Smooth muscle cell (in vitro differentiated cells): ENCODE measurements around the gene PCDHA9. TPM values are rescaled to one million over a fixed set of nuclear protein-coding genes. Genes with fewer than 3 reads are reported as not detected.
"Not testable (repeated sequence)": the region's sequence is repeated elsewhere in the genome, so short reads cannot be mapped to it uniquely, and the experiment has no call there.

Experiments used
- DNase-seq: peaks from one replicate; lab custom pipeline; 2025; ENCODE audit not compliant: unreplicated experiment; lab: John Stamatoyannopoulos, UW
- H2AFZ ChIP-seq: fragments of 200-600 bp; sonication (generic); 2 replicates; pipeline ENCODE4 v1.6.0; 2016; ENCODE audit warnings: antibody characterized with exemption, low read depth, mild to moderate bottlenecking
- H3F3A ChIP-seq: fragments of 200-600 bp; sonication (generic); 2 replicates; pipeline ENCODE4 v1.6.0; 2017; ENCODE audit warnings: antibody characterized with exemption, low read depth
- H3K27ac ChIP-seq: fragments of 200-600 bp; sonication (generic); 2 replicates; pipeline ENCODE4 v1.5.1; 2016; ENCODE audit warnings: low read depth, mild to moderate bottlenecking
- H3K27me3 ChIP-seq: fragments of 200-600 bp; sonication (generic); 2 replicates; pipeline ENCODE4 v1.6.1; 2016; ENCODE audit warnings: low read depth, mild to moderate bottlenecking
- H3K36me3 ChIP-seq: fragments of 200-600 bp; sonication (generic); 2 replicates; pipeline ENCODE4 v1.5.1; 2016; ENCODE audit warnings: low read depth
- H3K4me1 ChIP-seq: fragments of 200-600 bp; sonication (generic); 2 replicates; pipeline ENCODE4 v1.5.1; 2016; ENCODE audit warnings: low read depth
- H3K4me2 ChIP-seq: fragments of 200-600 bp; sonication (generic); 2 replicates; pipeline ENCODE4 v1.6.0; 2016; ENCODE audit warnings: mild to moderate bottlenecking
- H3K4me3 ChIP-seq: fragments of 200-600 bp; sonication (generic); 2 replicates; pipeline ENCODE4 v1.5.1; 2016; ENCODE audit warnings: mild to moderate bottlenecking
- H3K79me2 ChIP-seq: fragments of 200-600 bp; sonication (generic); 2 replicates; pipeline ENCODE4 v1.6.0; 2016; ENCODE audit warnings: low read depth, mild to moderate bottlenecking
- H3K9ac ChIP-seq: fragments of 200-600 bp; sonication (generic); 2 replicates; pipeline ENCODE4 v1.6.0; 2016; ENCODE audit warnings: low read depth
- H3K9me3 ChIP-seq: fragments of 200-600 bp; sonication (generic); replicated peaks from 2 replicates; pipeline ENCODE4 v1.5.1; 2016; ENCODE audit warnings: low read depth
- H4K20me1 ChIP-seq: fragments of 200-600 bp; sonication (generic); 2 replicates; pipeline ENCODE4 v1.6.0; 2016; ENCODE audit warnings: low read depth
- WGBS: methylation state at CpG from one replicate; pipeline ENCODE4 v1.1.7; 2016; ENCODE audit warnings: low lambda C conversion rate; 5-methylcytosine and 5-hydroxymethylcytosine counted together
- polyA plus RNA-seq: library from polyadenylated mRNA; unstranded; fragments of >200 nt; fragmentation: Nextera tagmentation; extraction: Ambion mirVana; gene quantifications from 2 replicates; pipeline ENCODE4 v1.2.1, GENCODE V29; 2016
- total RNA-seq: library from RNA; depleted of rRNA; stranded (reverse); fragments of >200 nt; gene quantifications from 2 replicates; pipeline ENCODE4 v1.2.3, GENCODE V29; 2014
- TF ChIP-seq, protein P1 (sequence below): fragments of 200-600 bp; sonication (generic); IDR thresholded peaks from 2 replicates; pipeline ENCODE4 v1.5.1; 2017; ENCODE audit warnings: borderline replicate concordance, mild to moderate bottlenecking, antibody characterized with exemption; ENCODE audit not compliant: insufficient read depth, poor library complexity, severe bottlenecking

The PCDHA9 gene
- total and polyA plus RNA-seq, 2 experiments from 2014 or later, result 0.27 to 1.7 TPM

DNA sequence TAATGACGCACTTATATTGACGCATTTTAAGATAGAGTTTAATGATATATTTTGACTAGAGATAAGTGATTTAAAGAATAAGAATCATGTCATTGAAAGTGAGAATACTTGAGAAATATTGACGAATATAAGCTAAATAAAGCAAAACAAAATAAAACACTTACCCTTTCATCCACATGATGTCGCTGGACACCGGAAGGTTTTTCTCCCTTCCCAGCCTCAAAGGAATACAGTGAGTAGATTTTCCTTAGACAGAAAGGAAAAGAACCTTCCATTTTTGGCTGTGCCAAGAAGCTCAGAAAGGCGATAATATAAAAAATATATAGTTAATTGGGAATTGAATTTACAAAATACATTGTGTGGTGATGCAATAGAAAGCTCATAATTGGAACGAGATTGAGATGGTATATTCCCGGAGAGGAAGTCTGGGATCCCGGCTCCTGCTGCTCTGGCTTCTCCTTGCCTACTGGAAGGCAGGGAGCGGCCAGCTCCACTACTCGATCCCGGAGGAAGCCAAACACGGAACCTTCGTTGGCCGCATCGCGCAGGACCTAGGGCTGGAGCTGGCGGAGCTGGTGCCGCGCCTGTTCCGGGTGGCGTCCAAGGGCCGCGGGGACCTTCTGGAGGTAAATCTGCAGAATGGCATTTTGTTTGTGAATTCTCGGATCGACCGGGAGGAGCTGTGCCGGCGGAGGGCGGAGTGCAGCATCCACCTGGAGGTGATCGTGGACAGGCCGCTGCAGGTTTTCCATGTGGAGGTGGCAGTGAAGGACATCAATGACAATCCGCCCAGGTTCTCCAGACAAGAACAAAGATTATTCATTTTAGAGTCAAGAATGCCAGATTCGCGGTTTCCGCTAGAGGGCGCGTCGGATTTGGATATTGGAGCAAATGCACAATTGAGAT lies 26.6 kb upstream of the PCDHA9 start, which contains the start of gene PCDHA5:
PCDHA5 (plus strand) TSS at position 239 of the 906 bp plus-strand sequence.
- H3K4me3 ChIP-seq, result no peak within 1 kb of the TSS
- TF ChIP-seq, protein P1, sequence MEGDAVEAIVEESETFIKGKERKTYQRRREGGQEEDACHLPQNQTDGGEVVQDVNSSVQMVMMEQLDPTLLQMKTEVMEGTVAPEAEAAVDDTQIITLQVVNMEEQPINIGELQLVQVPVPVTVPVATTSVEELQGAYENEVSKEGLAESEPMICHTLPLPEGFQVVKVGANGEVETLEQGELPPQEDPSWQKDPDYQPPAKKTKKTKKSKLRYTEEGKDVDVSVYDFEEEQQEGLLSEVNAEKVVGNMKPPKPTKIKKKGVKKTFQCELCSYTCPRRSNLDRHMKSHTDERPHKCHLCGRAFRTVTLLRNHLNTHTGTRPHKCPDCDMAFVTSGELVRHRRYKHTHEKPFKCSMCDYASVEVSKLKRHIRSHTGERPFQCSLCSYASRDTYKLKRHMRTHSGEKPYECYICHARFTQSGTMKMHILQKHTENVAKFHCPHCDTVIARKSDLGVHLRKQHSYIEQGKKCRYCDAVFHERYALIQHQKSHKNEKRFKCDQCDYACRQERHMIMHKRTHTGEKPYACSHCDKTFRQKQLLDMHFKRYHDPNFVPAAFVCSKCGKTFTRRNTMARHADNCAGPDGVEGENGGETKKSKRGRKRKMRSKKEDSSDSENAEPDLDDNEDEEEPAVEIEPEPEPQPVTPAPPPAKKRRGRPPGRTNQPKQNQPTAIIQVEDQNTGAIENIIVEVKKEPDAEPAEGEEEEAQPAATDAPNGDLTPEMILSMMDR, result no peak
- no peaks in the 10 kb centered on the region for H3F3A ChIP-seq
- no peak for DNase-seq
- no peak within 1 kb of the TSS for H2AFZ ChIP-seq
- H3K79me2 ChIP-seq, result no peaks in the 10 kb centered on the region
- H4K20me1 ChIP-seq, result no peaks in the 10 kb centered on the region
- no peaks in the 10 kb centered on the region for H3K36me3 ChIP-seq
- H3K4me2 ChIP-seq, result no peak within 1 kb of the TSS
- no peak within 1 kb of the TSS for H3K27ac ChIP-seq
- H3K9ac ChIP-seq, result no peak within 1 kb of the TSS
- no peaks in the 10 kb centered on the region for H3K4me1 ChIP-seq
- H3K9me3 ChIP-seq, result no peaks in the 10 kb centered on the region
- no peaks in the 10 kb centered on the region for H3K27me3 ChIP-seq
- 95% methylated on average over 39 of the region's 39 CpGs for WGBS

DNA sequence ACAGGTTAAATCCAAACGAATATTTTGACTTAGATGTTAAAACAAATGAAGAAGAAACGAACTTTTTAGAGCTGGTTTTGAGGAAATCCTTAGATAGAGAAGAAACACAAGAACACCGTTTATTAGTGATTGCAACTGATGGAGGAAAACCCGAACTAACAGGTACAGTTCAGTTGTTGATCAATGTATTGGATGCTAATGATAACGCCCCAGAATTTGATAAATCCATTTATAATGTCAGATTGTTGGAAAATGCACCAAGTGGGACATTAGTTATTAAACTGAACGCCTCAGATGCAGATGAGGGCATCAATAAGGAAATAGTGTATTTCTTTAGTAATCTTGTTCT lies 25.9 kb upstream of the PCDHA9 start:
- no peak overlapping the region for H3K9ac ChIP-seq
- H4K20me1 ChIP-seq, result no peaks in the 10 kb centered on the region
- no peaks in the 10 kb centered on the region for H3F3A ChIP-seq
- H3K27me3 ChIP-seq, result no peaks in the 10 kb centered on the region
- no peaks in the 10 kb centered on the region for H3K36me3 ChIP-seq
- H3K27ac ChIP-seq, result no peak overlapping the region
- DNase-seq, result no peak
- H3K4me3 ChIP-seq, result no peak overlapping the region
- WGBS, result 94% methylated on average over 6 of the region's 6 CpGs
- H2AFZ ChIP-seq, result no peak overlapping the region
- no peak overlapping the region for H3K4me2 ChIP-seq
- no peaks in the 10 kb centered on the region for H3K79me2 ChIP-seq
- H3K4me1 ChIP-seq, result no peaks in the 10 kb centered on the region
- H3K9me3 ChIP-seq, result no peaks in the 10 kb centered on the region
- TF ChIP-seq, protein P1, result no peak

DNA sequence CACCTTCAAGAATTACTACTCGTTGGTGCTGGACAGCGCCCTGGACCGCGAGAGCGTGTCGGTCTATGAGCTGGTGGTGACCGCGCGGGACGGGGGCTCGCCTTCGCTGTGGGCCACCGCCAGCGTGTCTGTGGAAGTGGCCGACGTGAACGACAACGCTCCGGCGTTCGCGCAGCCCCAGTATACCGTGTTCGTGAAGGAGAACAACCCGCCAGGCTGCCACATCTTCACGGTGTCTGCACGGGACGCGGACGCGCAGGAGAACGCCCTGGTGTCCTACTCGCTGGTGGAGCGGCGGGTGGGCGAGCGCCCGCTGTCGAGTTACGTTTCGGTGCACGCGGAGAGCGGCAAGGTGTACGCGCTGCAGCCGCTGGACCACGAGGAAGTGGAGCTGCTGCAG lies 25.2 kb upstream of the PCDHA9 start:
- H3K9ac ChIP-seq, H3K36me3 ChIP-seq, H3K4me3 ChIP-seq, H3K27ac ChIP-seq, H3K79me2 ChIP-seq, DNase-seq, H3F3A ChIP-seq, H3K4me1 ChIP-seq, H4K20me1 ChIP-seq, H3K9me3 ChIP-seq, H2AFZ ChIP-seq, H3K4me2 ChIP-seq, H3K27me3 ChIP-seq: not testable (repeated sequence)
- WGBS, result 99% methylated on average over 48 of the region's 48 CpGs

DNA sequence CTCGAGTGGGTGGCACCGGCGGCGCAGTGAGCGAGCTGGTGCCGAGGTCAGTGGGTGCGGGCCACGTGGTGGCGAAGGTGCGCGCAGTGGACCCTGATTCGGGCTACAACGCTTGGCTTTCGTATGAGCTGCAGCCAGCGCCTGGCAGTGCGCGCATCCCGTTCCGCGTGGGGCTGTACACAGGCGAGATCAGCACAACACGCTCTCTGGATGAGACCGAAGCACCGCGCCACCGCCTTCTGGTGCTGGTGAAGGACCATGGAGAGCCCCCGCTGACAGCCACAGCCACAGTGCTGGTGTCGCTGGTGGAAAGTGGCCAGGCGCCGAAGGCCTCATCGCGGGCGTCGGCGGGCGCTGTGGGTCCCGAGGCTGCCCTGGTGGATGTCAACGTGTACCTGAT lies 24.7 kb upstream of the PCDHA9 start:
- no peak for DNase-seq
- no peak overlapping the region for H2AFZ ChIP-seq

More for the DNA sequence above, 24.7 kb upstream of the PCDHA9 start:
- H3K4me1 ChIP-seq, result no peaks in the 10 kb centered on the region
- H3K4me3 ChIP-seq, result no peak overlapping the region
- no peak overlapping the region for H3K4me2 ChIP-seq
- TF ChIP-seq, protein P1, result no peak
- H3K79me2 ChIP-seq, result no peaks in the 10 kb centered on the region
- 97% methylated on average over 36 of the region's 38 CpGs for WGBS
- H3K9me3 ChIP-seq, result no peaks in the 10 kb centered on the region
- no peaks in the 10 kb centered on the region for H3F3A ChIP-seq
- no peak overlapping the region for H3K27ac ChIP-seq
- no peaks in the 10 kb centered on the region for H3K27me3 ChIP-seq
- H3K36me3 ChIP-seq, result no peaks in the 10 kb centered on the region
- no peak overlapping the region for H3K9ac ChIP-seq
- no peaks in the 10 kb centered on the region for H4K20me1 ChIP-seq
